ENCODE measurements around the gene CDPF1.

The CDPF1 gene

GRCh38 chr22:46250035-46250782, at the start of gene CDPF1:
Gene CDPF1, minus strand, starts transcription at chr22:46250293. Its CDS starts 2,009 bp downstream, at chr22:46248284.
- DNase-seq = peak; percentile 95

DNA sequence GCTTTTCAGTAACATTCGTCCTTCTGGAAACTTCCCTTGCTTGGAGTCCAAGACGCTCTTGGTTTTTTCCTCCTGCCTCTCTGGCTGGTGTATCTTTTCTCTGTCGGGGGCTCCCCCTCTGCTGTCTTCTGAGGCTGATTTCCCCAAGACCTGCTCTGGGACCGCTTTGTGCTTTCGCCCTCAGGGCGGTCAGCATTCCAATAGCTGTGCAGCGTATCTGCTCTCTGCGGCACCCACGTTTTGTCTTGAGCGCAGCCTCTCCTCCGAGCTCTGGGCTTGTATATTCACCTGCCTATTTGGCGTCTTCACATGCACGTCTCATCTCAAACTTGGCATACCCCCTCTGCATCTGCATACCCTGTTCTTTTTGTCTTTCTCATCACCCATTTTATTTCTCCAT, 49.0 kb upstream of the CDPF1 start:
- DNase-seq = no peak

- no peak for DNase-seq
Observed at GRCh38 chr22:46297151-46297812, 47.2 kb upstream of the CDPF1 start.

DNA sequence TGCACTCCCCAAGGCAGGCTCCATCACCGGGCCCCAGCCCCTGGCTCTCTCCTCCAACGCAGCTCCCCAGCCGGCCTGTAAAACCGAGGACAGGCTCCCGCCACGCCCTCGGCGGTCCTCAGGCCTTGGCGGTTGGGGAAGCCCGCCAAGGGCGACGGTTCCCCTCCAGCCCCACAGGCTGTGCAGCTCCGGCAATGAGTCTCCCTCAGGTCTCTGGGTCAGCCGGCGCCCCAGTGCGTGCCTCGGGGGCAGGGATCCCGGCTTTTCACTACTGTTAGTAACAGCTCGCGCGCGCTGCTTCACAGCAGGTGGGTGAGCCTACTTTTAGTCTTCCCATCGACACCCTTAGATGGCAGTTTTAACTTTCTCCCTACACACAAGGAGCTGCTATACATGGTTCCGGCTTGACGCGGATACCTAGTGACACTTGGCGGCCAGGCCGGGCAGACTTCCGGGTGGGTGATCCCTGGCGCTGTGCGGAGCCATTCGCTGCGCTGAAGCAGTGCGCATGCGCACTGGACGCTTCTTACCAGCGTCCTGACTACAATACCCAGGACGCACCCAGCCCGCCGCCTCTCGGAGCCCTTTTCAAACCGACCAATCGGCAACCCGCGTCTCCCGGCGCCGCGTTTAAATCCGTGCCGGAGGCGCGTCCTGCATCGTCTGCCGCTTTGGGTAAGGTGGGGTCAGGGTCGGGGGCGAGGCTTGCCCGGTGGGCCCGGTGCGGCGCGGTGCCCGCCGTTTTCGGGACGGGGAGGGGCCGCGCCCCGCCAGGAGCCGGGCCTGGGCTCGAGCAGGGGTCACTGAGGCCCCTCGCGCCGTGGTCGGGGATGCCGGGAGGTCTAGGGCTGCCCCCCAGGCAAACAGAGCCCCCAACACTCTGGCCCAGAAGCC, 46.4 kb upstream of the CDPF1 start, which contains the start of gene GTSE1:
Gene GTSE1 (plus strand): TSS at position 614 of the 894 bp plus-strand sequence. CDS start 531 bp downstream, outside the sequence.
- DNase-seq = peak; percentile 100

- DNase-seq = no peak
Observed at GRCh38 chr22:46295277-46295971, 45.3 kb upstream of the CDPF1 start.

DNA sequence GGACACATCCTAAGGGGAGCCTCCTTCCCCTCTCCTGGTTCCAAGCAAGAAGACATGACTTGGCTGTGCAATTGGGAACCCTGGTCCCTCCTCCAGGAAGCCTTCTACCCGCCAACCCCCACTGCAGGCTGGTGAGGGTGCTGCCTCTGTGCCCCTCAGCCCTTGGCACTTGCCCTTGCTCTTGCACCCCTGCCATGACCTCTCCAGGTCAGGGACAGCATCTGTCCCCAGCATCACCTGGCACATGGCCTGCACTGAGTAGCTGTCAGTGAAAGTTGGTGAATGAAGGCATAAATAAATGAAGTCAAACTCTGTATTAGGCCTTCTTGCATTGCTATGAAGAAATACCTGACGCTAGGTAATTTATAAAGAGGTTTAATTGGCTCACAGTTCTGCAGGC, 44.7 kb upstream of the CDPF1 start:
- DNase-seq = no peak

DNA sequence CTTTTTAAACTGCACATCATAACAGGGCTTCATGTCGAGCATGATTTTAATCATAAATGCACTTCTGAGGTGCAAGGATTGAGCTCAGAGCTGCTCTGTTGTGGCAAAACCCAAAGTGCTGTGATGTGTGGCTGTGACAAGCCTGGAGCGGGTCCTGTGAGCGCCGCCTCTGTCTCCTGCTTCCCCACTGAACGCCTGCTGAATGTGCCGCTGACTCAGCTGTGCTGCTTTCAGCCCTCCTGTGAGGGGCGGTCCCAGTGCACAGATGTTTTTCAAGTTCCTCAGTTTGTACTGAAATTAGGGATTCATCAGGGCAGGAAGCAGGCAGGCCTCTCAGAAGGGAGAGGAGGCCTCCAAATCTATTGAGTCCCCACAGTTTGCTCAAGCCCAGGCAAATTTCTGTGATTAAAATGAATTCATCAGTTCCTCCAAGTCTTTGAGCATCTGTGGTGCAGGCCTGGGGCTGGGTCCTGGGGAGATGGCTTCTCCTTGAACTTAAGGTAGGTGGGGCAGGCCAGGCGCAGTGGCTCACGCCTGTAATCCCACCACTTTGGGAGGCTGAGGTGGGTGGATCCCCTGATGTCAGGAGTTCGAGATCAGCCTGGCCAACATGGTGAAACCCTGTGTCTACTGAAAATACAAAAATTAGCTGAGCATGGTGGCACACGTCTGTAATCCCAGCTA, 43.6 kb upstream of the CDPF1 start:
- peak; percentile 77 for DNase-seq

DNA sequence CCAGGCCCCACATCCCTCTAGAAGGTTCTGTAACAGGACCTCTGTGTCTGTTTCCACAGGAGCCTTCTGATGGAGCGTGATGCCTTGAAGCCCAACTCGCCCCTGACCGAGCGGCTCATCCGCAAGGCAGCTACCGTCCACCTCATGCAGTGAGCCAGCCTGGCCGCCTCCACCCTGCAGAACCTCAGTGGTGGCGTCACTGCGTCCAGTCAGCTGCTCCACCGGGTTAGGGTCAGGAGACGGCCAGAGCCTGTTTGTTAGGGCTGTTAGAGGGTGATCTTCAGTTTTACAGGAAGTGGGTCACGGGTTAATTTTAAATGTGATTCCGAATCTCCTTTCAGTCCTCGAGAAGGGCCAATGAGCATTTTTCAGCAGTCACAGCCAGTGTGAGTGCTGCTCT, 42.6 kb upstream of the CDPF1 start:
- peak; percentile 41 for DNase-seq

GRCh38 chr22:46292173-46292572, 42.1 kb upstream of the CDPF1 start:
- no peak for DNase-seq

DNA sequence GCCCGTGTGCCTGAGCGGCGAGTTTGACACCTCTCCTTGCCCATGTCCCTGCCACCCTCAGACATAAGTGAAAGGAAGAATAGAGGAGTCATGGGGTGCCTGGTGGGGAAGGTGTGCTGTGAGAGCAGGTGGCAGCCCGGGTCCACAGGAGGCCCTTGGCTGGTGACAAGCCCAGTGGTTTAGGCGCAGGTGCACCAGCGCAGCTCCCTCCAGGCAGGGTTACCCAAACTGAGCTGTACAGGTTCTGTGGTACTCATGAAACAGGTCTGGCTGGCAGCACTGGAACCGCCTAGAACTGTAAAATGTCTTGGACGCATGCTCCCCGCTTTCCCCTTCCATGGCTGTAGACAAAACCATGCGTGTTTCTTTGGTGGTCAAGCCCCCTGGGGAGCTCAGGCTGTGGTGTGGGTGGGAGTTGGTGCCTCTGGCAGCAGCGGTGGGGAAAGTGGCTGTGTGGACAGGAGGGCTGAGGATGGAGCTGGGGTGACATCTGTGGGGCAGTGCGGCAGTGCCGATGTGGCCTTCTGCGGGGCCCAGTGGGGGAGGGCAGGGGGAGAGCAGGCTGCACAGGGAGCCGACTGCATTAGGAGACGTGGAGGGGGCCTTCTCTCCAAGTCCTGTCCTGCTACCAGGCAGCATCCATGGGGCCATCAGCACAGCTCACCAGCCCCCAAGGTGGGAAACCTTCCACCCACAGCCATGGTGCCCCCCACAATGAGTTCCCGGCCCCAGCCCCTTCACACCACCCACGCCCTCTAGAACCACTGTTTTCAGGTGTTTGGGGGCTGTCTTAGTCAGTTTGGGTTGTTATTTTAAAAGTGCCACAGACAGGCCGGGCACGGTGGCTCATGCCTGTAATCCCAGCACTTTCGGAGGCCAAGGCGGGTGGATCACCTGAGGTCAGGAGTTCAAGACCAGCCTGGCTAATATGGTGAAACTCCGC, 41.0 kb upstream of the CDPF1 start:
- DNase-seq = no peak

DNA sequence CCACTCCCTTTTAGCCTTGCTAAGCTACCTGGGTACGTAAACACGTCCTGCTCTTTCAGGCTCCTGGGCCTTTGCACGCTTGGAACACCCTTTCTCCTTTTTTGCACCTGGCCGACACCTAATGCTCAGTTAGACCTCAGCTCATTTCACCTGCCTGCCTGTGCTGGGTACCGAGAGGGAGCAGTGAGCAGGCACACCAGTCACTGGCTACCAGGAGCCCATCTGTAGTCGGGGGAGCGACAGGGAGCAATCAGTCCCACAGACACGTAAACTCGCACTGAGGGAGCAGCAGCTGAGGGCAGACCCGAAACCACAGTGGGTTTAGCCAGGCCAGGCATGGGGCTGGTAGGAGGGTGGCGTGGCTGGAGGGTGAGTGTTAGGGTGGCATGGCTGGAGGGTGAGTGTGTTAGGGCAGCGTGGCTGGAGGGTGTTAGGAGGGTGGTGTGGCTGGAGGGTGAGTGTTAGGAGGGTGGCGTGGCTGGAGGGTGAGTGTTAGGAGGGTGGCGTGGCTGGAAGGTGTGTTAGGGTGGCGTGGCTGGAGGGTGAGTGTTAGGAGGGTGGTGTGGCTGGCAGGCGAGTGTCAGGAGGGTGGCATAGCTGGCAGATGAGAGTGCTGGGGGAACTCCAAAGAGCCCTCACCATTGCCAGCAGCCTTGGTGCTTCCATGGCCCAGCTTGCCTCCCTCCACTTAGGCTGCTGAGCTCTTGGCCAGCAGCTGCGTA, 40.2 kb upstream of the CDPF1 start:
- no peak for DNase-seq

DNA sequence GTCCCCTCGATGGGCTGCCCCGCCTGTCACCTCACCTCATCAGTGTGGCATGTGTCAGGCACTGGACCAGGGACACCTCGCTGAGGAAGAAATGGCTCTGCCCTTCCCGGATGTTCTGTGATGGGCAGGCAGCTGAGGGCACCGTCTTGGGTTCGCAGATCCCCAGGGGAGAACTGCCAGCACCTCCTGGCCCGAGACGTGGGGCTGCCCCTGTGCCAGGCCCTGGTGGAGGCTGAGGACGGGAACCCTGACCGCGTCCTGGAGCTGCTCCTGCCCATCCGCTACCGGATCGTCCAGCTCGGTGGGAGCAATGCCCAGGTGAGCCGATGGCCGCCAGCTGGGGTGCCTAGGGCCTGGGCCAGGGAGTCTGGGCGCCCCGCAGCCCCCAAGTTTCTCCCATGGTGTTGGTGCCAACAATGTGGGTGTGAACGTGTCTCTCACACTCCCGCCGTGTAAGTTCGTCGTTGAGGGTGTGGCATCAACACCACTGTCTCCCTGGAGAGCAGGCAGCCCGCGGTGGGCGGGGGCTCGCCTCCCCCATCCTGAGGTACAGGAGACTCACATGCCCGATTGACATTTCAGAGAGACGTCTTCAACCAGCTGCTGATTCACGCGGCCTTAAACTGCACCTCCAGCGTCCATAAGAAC, 39.3 kb upstream of the CDPF1 start:
- DNase-seq = no peak

DNA sequence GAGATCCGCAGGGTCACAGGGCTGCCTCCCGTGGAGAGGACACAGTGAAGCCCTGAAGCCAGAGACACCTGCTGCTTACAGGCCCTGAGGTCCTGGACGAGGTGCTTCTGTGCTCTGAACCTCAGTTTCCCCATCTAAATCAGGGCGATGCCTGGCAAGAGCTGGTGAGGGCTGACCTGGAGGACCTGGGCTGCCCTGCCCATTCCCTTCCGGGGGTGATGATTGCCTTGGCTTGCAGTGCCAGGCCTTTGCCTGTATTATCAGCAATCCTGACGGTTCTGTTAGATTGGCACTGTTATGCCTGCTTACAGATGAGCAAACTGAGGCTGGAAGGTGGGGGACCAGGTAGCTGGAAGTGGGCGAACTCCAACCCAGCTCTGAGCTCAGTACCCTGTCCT, 38.8 kb upstream of the CDPF1 start:
- DNase-seq = no peak

- DNase-seq = no peak
Observed at GRCh38 chr22:46287873-46288751, 38.0 kb upstream of the CDPF1 start.

DNA sequence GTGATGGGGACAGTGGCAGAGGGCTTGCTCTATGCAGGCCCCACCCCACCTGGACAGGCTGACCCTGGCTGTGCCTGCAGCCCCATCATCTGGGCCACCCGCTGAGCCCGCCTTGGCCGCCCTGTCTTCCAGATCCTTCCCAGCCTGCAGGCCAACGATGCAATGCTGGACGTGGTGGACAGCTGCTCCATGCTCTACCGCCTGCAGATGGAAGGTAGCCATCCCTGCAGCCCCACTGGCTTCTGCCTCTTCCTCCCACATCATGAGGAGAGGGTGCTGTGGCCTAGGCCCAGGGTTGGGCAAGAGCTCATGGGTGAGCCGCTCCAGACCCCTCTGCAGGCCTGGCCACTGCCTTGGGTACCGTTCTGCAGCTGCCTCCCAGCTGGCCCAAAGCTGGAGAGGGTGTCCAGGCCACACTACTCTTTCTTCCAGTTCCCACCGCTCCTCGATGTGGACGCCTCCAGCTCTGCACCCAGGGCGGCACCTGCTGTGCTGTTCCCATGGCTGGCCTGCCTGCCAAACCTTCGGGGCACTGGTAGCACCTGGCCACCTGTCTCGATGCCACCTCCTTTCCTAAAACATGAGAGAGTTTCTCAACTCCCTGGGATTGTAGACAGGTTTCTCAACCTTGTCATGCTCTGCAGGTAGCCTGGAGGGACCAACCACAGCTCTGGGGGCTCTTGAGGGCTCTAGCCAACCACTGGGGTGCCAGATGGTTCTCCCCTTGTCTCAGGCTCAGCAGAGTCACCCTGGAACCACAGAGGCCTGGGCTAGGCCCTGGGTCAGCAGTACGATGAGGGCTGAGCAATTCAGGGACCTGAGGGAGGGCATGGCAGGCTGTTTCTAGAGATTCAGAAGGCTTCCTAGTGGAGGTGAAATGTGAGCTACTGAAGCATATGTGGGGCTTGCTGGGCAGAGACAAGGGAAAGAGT, 37.1 kb upstream of the CDPF1 start:
- no peak for DNase-seq

DNA sequence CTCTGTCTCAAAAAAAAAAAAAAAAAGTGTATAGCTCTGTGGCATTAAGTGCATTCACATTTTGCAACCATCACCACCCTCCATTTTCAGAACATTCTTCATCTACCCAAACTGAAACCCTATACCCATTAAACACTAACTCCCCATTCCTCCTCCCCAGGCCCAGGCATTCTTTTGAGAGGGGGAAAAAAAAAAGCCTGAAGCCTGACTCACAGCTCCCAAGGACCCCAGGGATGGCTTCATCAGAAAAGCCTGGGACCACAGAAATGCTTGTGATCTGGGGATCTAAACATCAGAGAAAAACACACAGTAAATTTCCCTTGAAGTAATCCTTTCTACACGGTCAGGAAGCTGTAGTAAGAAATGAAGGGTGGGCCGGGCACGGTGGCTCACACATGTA, 35.9 kb upstream of the CDPF1 start:
- no peak for DNase-seq

GRCh38 chr22:46281866-46282678, 32.0 kb upstream of the CDPF1 start:
- no peak for DNase-seq

Measured in suppressor macrophage treated with lipopolysaccharide for 4 hours (primary cell).